ENCODE results near the gene S100A6. TPM values are rescaled to one million over a fixed set of nuclear protein-coding genes. Genes with fewer than 3 reads are reported as not detected.

Gene S100A6
- total and polyA plus RNA-seq, 2 donors (not counting 3 experiments of a cell fraction or from before 2014, with no cell fraction given), result 552 to 908 TPM

DNA sequence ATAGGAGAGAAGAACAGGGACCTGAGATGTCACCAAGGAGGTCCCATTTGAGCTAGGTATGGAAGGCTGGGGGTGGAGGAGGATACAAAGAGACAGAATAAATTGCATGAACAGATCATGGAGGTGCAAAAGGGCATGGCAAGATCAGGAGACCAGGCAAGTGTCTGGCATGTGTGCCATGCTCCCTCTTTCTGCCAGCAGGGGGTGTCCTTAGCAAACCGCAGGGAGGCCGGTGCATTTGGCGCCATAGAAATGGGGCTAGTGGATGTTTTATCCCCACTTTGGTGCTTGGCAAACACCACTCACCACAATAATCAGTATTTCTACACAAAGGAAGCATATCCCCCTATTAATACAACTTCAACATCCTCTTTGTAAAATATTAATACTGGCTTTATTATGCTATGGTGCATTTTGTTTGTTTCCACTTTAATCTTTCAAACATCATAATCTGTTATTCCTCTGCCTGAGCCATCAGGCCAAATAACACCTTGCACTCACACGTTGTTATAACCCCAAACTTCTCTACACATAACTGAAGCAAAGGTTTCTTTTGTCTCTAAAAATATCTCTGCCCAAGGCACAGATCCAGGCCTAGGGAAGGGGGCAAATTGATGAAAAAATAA, 25.9 kb downstream of the S100A6 start:
- CTCF ChIA-PET, result interaction anchor here (0.7 to 6.1 kb wide), 15 partner anchors 13 to 476 kb away, joined by 3 to 167 read pairs (median 5); partner anchors contain the start of genes RAB13, S100A13, S100A16 and S100A2
- H3K27ac ChIP-seq (ENCODE audit: insufficient read depth, low read depth, low read length), result no peak overlapping the region

DNA sequence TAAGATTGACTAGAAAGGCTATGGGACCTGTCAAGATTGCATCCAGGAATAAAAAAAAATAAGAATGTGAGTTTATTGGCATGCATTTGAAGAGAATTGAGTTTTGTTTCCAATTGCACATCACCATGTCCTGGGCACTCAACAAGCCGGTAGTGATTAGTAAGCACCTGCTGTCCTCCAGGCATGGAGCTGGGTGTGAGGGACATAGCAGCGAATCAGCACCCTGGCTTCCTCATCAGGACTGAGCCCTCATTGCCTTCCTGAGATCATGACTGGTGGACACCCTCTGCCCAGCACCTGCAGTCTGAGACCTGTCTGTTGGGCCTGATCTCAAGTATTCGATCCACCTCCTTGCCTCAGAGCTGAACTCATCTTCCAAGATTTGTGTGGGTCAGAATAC, 26.8 kb downstream of the S100A6 start:
- H3K36me3 ChIP-seq (ENCODE audit: control insufficient read depth in 2 of 2, extremely low read depth in 1 of 2, insufficient read depth in 2 of 2, low read length in 2 of 2), result no peaks in the 10 kb centered on the region
- ChIA-PET POLR2A (no interaction called here), CTCF (interaction anchor here (0.7 to 6.1 kb wide), 4 partner anchors 14 to 149 kb away, joined by 3 to 167 read pairs (median 8); partner anchors contain the start of gene S100A13)
- no peak overlapping the region for H3K27ac ChIP-seq (ENCODE audit: insufficient read depth, low read depth, low read length)
- intact Hi-C loops (cut with micrococcal nuclease), result loop anchor here (1.0 kb wide), 1 partner anchor 240 kb away; no protein-coding TSS in a partner anchor
- no peaks in the 10 kb centered on the region for H3K79me2 ChIP-seq (ENCODE audit: control insufficient read depth, insufficient read depth, low read length)
- H2AFZ ChIP-seq (ENCODE audit: low read depth, low read length), result no peak overlapping the region
- H3K4me1 ChIP-seq (ENCODE audit: control insufficient read depth, extremely low read depth, insufficient read depth, low read length), result no peaks in the 10 kb centered on the region
- FAIRE-seq (no peak), DNase-seq (ENCODE audit: low read depth, low spot score) (no peak)
- TF ChIP-seq FOS (IDR thresholded peaks at IDR 0.05; ENCODE audit: borderline replicate concordance, insufficient read depth, low read length) (no peak), GATA2 (IDR thresholded peaks at IDR 0.05; ENCODE audit: insufficient read depth, insufficient read length, low read depth, low read length) (no peak), EZH2 (IDR thresholded peaks at IDR 0.05; ENCODE audit: borderline replicate concordance, low read depth, low read length, severe bottlenecking) (no peak), POLR2A (IDR thresholded peaks at IDR 0.05; ENCODE audit: low read depth, low read length) (no peak), JUN (IDR thresholded peaks at IDR 0.05; ENCODE audit: borderline replicate concordance, insufficient read depth, insufficient read length, low read depth) (no peak), POLR2AphosphoS5 (IDR thresholded peaks at IDR 0.05; ENCODE audit: insufficient read depth, low read depth, low read length) (no peak), MYC (IDR thresholded peaks at IDR 0.05; ENCODE audit: low read depth, low read length) (no peak)
- TF ChIP-seq, protein P1, sequence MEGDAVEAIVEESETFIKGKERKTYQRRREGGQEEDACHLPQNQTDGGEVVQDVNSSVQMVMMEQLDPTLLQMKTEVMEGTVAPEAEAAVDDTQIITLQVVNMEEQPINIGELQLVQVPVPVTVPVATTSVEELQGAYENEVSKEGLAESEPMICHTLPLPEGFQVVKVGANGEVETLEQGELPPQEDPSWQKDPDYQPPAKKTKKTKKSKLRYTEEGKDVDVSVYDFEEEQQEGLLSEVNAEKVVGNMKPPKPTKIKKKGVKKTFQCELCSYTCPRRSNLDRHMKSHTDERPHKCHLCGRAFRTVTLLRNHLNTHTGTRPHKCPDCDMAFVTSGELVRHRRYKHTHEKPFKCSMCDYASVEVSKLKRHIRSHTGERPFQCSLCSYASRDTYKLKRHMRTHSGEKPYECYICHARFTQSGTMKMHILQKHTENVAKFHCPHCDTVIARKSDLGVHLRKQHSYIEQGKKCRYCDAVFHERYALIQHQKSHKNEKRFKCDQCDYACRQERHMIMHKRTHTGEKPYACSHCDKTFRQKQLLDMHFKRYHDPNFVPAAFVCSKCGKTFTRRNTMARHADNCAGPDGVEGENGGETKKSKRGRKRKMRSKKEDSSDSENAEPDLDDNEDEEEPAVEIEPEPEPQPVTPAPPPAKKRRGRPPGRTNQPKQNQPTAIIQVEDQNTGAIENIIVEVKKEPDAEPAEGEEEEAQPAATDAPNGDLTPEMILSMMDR (IDR thresholded peaks at IDR 0.05; ENCODE audit: extremely low read depth in 1 of 2, insufficient read depth in 1 of 2, low read depth in 1 of 2, low read length in 2 of 2), result no peak
- TF ChIP-seq, protein P2, sequence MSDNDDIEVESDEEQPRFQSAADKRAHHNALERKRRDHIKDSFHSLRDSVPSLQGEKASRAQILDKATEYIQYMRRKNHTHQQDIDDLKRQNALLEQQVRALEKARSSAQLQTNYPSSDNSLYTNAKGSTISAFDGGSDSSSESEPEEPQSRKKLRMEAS (IDR thresholded peaks at IDR 0.05; ENCODE audit: insufficient read depth, insufficient read length), result no peak
- no peaks in the 10 kb centered on the region for H3K9me1 ChIP-seq (replicated peaks; ENCODE audit: control insufficient read depth, extremely low read depth, insufficient read depth, low read length)
- H3K9ac ChIP-seq (replicated peaks; ENCODE audit: extremely low read depth, insufficient read depth, low read length), result no peak overlapping the region
- no peaks in the 10 kb centered on the region for H4K20me1 ChIP-seq (replicated peaks; ENCODE audit: control insufficient read depth, extremely low read depth, insufficient read depth, low read length)
- no peaks in the 10 kb centered on the region for H3K27me3 ChIP-seq (ENCODE audit: control insufficient read depth in 2 of 2, insufficient read depth in 2 of 2, low read length in 2 of 2)
- BruUV-seq (replicated peaks), result no TSS peak
- no peak overlapping the region for H3K4me3 ChIP-seq (replicated peaks in 1 of 3; ENCODE audit: insufficient read depth in 1 of 3, low read depth in 1 of 3, low read length in 3 of 3)
- no peak overlapping the region for H3K4me2 ChIP-seq (ENCODE audit: insufficient read depth, low read length)
- dilution Hi-C loops (cut with MboI; ENCODE audit: extremely low pct_ligation_motif_present, low sequenced_read_pairs), result no loop called here
- H3K9me3 ChIP-seq (replicated peaks; ENCODE audit: control insufficient read depth, insufficient read depth, low read length), result no peaks in the 10 kb centered on the region

More for the DNA sequence above, 25.9 kb downstream of the S100A6 start:
- H3K36me3 ChIP-seq (ENCODE audit: control insufficient read depth in 2 of 2, extremely low read depth in 1 of 2, insufficient read depth in 2 of 2, low read length in 2 of 2), result no peaks in the 10 kb centered on the region
- no peaks in the 10 kb centered on the region for H4K20me1 ChIP-seq (replicated peaks; ENCODE audit: control insufficient read depth, extremely low read depth, insufficient read depth, low read length)
- H3K9me3 ChIP-seq (replicated peaks; ENCODE audit: control insufficient read depth, insufficient read depth, low read length), result no peaks in the 10 kb centered on the region
- BruUV-seq (replicated peaks), result no TSS peak
- POLR2A ChIA-PET, result no interaction called here
- intact Hi-C loops (cut with micrococcal nuclease) (loop anchor here (1.0 to 2.0 kb wide), 2 partner anchors 239 to 263 kb away; no protein-coding TSS in a partner anchor), dilution Hi-C loops (cut with MboI; ENCODE audit: extremely low pct_ligation_motif_present, low sequenced_read_pairs) (no loop called here)
- H3K9ac ChIP-seq (replicated peaks; ENCODE audit: extremely low read depth, insufficient read depth, low read length), result no peak overlapping the region
- no peak overlapping the region for H3K4me2 ChIP-seq (ENCODE audit: insufficient read depth, low read length)
- no peaks in the 10 kb centered on the region for H3K4me1 ChIP-seq (ENCODE audit: control insufficient read depth, extremely low read depth, insufficient read depth, low read length)
- FAIRE-seq (peak; percentile 87), DNase-seq (ENCODE audit: low read depth, low spot score) (peak; percentile 27)
- H3K4me3 ChIP-seq (replicated peaks in 1 of 3; ENCODE audit: insufficient read depth in 1 of 3, low read depth in 1 of 3, low read length in 3 of 3), result no peak overlapping the region
- no peaks in the 10 kb centered on the region for H3K9me1 ChIP-seq (replicated peaks; ENCODE audit: control insufficient read depth, extremely low read depth, insufficient read depth, low read length)
- no peaks in the 10 kb centered on the region for H3K27me3 ChIP-seq (ENCODE audit: control insufficient read depth in 2 of 2, insufficient read depth in 2 of 2, low read length in 2 of 2)
- no peak overlapping the region for H2AFZ ChIP-seq (ENCODE audit: low read depth, low read length)
- H3K79me2 ChIP-seq (ENCODE audit: control insufficient read depth, insufficient read depth, low read length), result no peaks in the 10 kb centered on the region
- TF ChIP-seq MYC (IDR thresholded peaks at IDR 0.05; ENCODE audit: low read depth, low read length), result no peak
- TF ChIP-seq, protein P1 (IDR thresholded peaks at IDR 0.05; ENCODE audit: extremely low read depth in 1 of 2, insufficient read depth in 1 of 2, low read depth in 1 of 2, low read length in 2 of 2), result peak; percentile 74 to 76
